Kidney (tissue), 14 donors: ENCODE results near the gene NAPG. TPM values are rescaled to one million over a fixed set of nuclear protein-coding genes. Genes with fewer than 3 reads are reported as not detected.

Source experiments
- DNase-seq, 5 donors: peaks; one replicate each; pipeline ENCODE4 v3.0.0-alpha.2; 2013 to 2020
- FAIRE-seq: peaks from 2 replicates; lab custom pipeline; 2012; peaks lifted over from hg19 to GRCh38; lab: Jason Lieb, UNC
- H3K27ac ChIP-seq, 2 donors: one replicate each; pipeline ENCODE4 v1.7.0; 2013; ENCODE audit warnings: low read depth in 2 of 2, low read length in 2 of 2, inconsistent platforms in 1 of 2
- H3K27me3 ChIP-seq: one replicate; pipeline ENCODE4 v1.7.1; 2013; ENCODE audit warnings: low read length, inconsistent platforms; ENCODE audit not compliant: control insufficient read depth, insufficient read depth
- H3K36me3 ChIP-seq, 3 donors: one replicate each; pipeline versions ENCODE4 v1.7.0 to v1.7.1; 2013; ENCODE audit warnings: low read length in 3 of 3, control low read depth in 1 of 3, inconsistent platforms in 1 of 3; ENCODE audit not compliant: insufficient read depth in 3 of 3, control insufficient read depth in 2 of 3
- H3K4me1 ChIP-seq, 3 donors: one replicate each; pipeline versions ENCODE4 v1.7.0 to v1.7.1; 2013; ENCODE audit warnings: low read length in 3 of 3, inconsistent platforms in 1 of 3, low read depth in 1 of 3; ENCODE audit not compliant: control insufficient read depth in 2 of 3, insufficient read depth in 2 of 3
- H3K4me3 ChIP-seq, 3 donors: one replicate each; pipeline versions ENCODE4 v1.7.0 to v1.8.1; 2013; ENCODE audit warnings: low read length in 3 of 3, control low read depth in 1 of 3, inconsistent platforms in 1 of 3
- H3K9ac ChIP-seq, 3 donors: one replicate each; pipeline versions ENCODE4 v1.7.0 to v1.7.1; 2013; ENCODE audit warnings: low read length in 3 of 3, control low read depth in 1 of 3, inconsistent platforms in 1 of 3
- H3K9me3 ChIP-seq, 3 donors: one replicate each; pipeline versions ENCODE4 v1.7.0 to v1.7.1; 2013; ENCODE audit warnings: low read length in 3 of 3, control low read depth in 1 of 3, inconsistent platforms in 1 of 3; ENCODE audit not compliant: control insufficient read depth in 2 of 3, insufficient read depth in 1 of 3
- intact Hi-C: fragments of 100-400 bp; cut with DNase I; formaldehyde crosslinking; loops from one replicate; pipeline ENCODE4 v1.11.1; 2022
- polyA plus RNA-seq: library from polyadenylated mRNA; stranded (reverse); fragments of 350-450 nt; fragmentation: Illumina TruSeq; extraction: RNeasy Lipid Tissue Mini Kit (QIAGEN cat#74804); gene quantifications from one replicate; pipeline ENCODE4 v1.2.3, GENCODE V29; 2014; ENCODE audit warnings: low read depth, low replicate concordance; ENCODE audit not compliant: insufficient read depth
- total RNA-seq: library from RNA; stranded (reverse); fragmentation: NEBNext Ultra II Directional; extraction: Animal tissue kit (Norgen Biotek cat#: 25700); gene quantifications from one replicate; pipeline ENCODE4 v1.2.1, GENCODE V29; 2021
- TF ChIP-seq, protein P1 (sequence below): IDR thresholded peaks from 3 replicates; pipeline ENCODE4 v1.5.1; 2012; ENCODE audit warnings: mild to moderate bottlenecking, moderate library complexity, borderline replicate concordance; ENCODE audit not compliant: insufficient read depth; ENCODE audit errors: extremely low read depth
- donor health status: control.
- donor health status: control.
- donor health status: control.
- donor health status: control.
- donor health status: control.
- donor health status: DM: yes; HTN: yes; CAD: no.
- donor health status: Normal renal cell carcinoma (clear cell type).

The NAPG gene
- total and polyA plus RNA-seq, 2 donors from 2014 or later: 15.0 to 39.4 TPM

DNA sequence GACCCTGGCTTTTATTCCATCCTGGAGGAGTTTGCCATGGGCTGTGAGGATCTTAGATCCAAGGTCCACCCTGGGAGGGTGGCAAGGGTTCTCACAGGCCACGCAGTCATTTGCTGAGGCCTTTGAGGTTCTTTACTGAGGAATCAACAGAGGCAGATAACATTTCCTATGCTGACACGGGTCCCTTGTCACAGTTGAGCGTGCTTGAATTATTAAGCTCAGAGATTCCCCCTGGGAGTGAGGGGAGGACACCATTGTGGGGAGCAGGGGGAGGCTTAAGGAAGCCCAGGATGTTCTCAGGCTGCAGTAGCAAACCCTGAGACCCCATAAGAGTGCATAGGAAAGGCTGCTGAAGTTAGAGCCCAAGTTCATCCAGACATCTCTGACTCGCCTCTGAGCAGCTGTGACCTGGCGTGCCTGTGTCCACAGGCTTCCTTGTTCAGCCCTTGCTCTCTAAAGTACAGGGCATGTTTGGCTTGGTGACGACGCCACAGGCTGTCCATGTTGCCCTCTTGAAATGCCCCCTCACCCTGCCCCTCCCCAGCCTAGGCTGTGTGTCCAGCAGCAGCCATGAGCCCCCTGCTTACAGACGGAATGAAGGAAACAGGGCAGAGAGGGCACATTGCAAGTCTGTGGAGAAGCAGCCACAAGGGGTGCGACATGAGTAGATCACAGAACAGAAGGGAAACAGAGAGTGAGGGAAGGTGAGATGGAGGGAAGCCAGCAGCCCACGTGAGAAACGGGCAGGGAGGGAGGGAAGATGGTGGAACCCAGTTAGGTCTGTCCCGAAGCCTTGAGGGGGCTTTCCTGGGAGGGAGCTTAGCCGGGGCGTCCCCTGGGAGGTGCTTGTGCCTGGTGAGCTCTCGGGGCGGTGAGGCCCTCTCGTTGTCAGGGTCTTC lies 34.0 kb downstream of the NAPG start:
- Histone ChIP-seq H3K27ac (peak overlapping the region; percentile 3 to 34), H3K36me3 (peaks cover 0 to 12% (median 10%) of the 10 kb centered on the region in 3 donors), H3K9me3 (no peaks in the 10 kb centered on the region), H3K27me3 (no peaks in the 10 kb centered on the region), H3K9ac (peak overlapping the region in 2 of 3 donors; percentile 39 to 71), H3K4me1 (peaks cover 0 to 10% (median 5%) of the 10 kb centered on the region in 3 donors), H3K4me3 (peak overlapping the region; percentile 6 to 56 (median 39))
- DNase-seq (peak in 4 of 5 donors; percentile 17 to 48 (median 31)), FAIRE-seq (no peak)
- intact Hi-C loops: no loop called here
- TF ChIP-seq, protein P1, sequence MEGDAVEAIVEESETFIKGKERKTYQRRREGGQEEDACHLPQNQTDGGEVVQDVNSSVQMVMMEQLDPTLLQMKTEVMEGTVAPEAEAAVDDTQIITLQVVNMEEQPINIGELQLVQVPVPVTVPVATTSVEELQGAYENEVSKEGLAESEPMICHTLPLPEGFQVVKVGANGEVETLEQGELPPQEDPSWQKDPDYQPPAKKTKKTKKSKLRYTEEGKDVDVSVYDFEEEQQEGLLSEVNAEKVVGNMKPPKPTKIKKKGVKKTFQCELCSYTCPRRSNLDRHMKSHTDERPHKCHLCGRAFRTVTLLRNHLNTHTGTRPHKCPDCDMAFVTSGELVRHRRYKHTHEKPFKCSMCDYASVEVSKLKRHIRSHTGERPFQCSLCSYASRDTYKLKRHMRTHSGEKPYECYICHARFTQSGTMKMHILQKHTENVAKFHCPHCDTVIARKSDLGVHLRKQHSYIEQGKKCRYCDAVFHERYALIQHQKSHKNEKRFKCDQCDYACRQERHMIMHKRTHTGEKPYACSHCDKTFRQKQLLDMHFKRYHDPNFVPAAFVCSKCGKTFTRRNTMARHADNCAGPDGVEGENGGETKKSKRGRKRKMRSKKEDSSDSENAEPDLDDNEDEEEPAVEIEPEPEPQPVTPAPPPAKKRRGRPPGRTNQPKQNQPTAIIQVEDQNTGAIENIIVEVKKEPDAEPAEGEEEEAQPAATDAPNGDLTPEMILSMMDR: no peak

DNA sequence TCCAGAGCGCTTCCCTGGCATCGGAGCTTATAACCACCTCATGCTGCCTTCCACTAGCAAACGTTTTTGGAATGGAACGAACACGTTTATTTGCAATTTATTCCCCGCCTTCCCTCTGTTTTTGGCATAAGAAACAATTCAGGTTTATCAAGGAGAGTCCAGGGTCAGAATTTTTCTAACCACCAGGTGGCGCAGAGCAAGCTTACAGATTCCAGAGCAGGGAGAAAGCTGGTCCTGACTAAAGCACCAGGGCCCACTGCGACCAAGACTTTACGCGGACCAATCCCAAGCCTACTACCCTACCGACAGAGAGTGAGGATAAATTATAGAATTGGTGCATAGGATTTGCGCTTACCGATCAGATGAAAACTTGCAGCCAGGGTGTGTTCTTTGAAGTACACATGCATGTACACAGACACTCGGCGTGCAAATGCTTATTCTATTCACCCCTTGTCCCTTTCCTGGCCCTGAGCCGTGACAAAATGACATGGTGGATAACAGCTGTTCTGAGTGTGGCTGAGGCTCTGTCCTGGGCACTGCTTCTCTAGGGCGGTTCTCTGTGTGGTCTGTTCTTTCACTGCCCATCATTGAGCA lies 34.7 kb downstream of the NAPG start:
- peak in 4 of 5 donors; percentile 82 to 91 (median 86) for DNase-seq
- H3K27ac ChIP-seq: peak overlapping the region; percentile 3 to 34
- intact Hi-C loops: no loop called here

DNA sequence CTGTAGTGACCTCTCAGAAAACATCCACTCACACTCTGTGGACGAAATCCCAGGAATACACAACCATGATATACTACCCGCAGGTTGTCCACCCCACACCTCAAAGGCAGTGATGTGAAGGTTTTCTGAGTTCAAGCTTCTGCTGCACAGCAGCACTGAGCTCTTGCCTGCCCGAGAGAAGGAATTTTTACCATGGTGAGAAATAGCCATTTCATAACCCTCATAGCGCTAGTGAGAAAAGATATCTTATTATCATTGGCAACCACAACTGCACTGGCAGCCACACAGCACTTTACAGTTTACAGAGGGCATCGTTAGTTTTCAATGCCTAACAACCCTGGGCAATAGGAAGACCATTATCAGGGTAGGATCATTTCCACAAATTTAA lies 36.9 kb downstream of the NAPG start:
- no peak overlapping the region for H3K27ac ChIP-seq
- FAIRE-seq: no peak
- no peaks in the 10 kb centered on the region for H3K36me3 ChIP-seq
- peaks cover 0 to 10% (median 5%) of the 10 kb centered on the region in 3 donors for H3K4me1 ChIP-seq
- DNase-seq: no peak
- no peaks in the 10 kb centered on the region for H3K27me3 ChIP-seq
- no peak overlapping the region for H3K9ac ChIP-seq
- intact Hi-C loops: no loop called here
- no peak overlapping the region for H3K4me3 ChIP-seq
- H3K9me3 ChIP-seq: no peaks in the 10 kb centered on the region
- TF ChIP-seq, protein P1: no peak

More for the DNA sequence above, 34.7 kb downstream of the NAPG start:
- Histone ChIP-seq H3K36me3 (peaks cover 0 to 8% (median 8%) of the 10 kb centered on the region in 3 donors), H3K9me3 (no peaks in the 10 kb centered on the region), H3K4me1 (peaks cover 0 to 10% (median 5%) of the 10 kb centered on the region in 3 donors), H3K27me3 (no peaks in the 10 kb centered on the region), H3K4me3 (peak overlapping the region; percentile 6 to 56 (median 39)), H3K9ac (peak overlapping the region in 2 of 3 donors; percentile 39 to 71)
- FAIRE-seq: no peak
- TF ChIP-seq, protein P1: peak; percentile 75
